Lower lobe of right lung (tissue), 2 donors: Measurements from ENCODE around the gene MTCH1. TPM values are rescaled to one million over a fixed set of nuclear protein-coding genes. Genes with fewer than 3 reads are reported as not detected.
"Not testable (repeated sequence)": the region's sequence is repeated elsewhere in the genome, so short reads cannot be mapped to it uniquely, and the experiment has no call there.

ENCODE experiments used
- ATAC-seq, 2 donors: fragments of 200-7000 bp; cut with Tn5 transposase; one replicate each; pipeline ENCODE4 v1.9.1; 2020 to 2022; ENCODE audit warnings: mild to moderate bottlenecking in 2 of 2, moderate library complexity in 2 of 2
- DNase-seq: peaks from one replicate; pipeline ENCODE4 v3.0.0-alpha.2; 2020
- H3K27ac ChIP-seq: fragments of 200-600 bp; one replicate; pipeline ENCODE4 v1.8.0; 2022
- H3K27me3 ChIP-seq: fragments of 200-600 bp; one replicate; pipeline ENCODE4 v1.8.0; 2022; ENCODE audit warnings: low read depth
- H3K36me3 ChIP-seq: fragments of 200-600 bp; one replicate; pipeline ENCODE4 v1.8.0; 2022; ENCODE audit warnings: mild to moderate bottlenecking
- H3K4me1 ChIP-seq: fragments of 200-600 bp; one replicate; pipeline ENCODE4 v1.8.0; 2022
- H3K4me3 ChIP-seq: fragments of 200-600 bp; one replicate; pipeline ENCODE4 v1.8.0; 2022; ENCODE audit warnings: mild to moderate bottlenecking
- H3K9me3 ChIP-seq: fragments of 200-600 bp; one replicate; pipeline ENCODE4 v1.8.0; 2022
- intact Hi-C: fragments of 100-400 bp; cut with DNase I; formaldehyde crosslinking; loops from one replicate; pipeline ENCODE4 v1.11.0; 2022
- total RNA-seq: library from RNA; stranded (reverse); fragmentation: NEBNext Ultra II Directional; extraction: Animal tissue kit (Norgen Biotek cat#: 25700); gene quantifications from one replicate; pipeline ENCODE4 v1.2.1, GENCODE V29; 2021
- TF ChIP-seq, protein P1 (sequence below): fragments of 200-600 bp; IDR thresholded peaks from one replicate; pipeline ENCODE4 v1.8.0; 2022; ENCODE audit warnings: antibody characterized with exemption, mild to moderate bottlenecking
- donor health status: DM: no; HTN: yes; CAD: no; lungs with severe emphysema.

The MTCH1 gene
- total RNA-seq, 1 donor from 2014 or later = 194 TPM

DNA sequence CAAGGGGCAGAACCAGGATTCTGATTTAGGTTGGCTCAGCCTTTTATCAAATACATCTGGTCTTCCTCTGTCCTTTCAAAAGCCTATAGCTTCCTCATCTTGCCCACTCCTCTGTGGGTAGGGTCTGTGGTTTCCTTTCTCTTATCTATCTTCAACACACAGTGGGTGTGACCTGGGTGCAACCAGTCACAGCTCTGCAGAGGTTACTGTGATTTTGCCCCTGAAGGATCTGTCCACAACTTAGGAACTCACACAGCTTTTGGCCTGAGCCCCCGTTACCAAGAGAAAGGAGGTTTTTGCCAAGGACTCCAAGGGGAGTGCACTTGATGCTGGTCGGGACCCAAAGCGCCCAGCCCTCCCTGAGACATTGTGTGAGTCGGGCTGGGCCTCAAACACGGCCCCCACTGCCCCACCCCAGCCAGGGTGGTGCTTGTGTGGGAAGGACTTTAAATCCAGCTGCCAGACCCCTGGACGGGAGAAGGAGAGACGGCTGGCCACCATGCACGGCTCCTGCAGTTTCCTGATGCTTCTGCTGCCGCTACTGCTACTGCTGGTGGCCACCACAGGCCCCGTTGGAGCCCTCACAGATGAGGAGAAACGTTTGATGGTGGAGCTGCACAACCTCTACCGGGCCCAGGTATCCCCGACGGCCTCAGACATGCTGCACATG, 31.6 kb downstream of the MTCH1 start, which contains the start of gene PI16:
TSS of gene PI16 (plus strand) at position 477 of the 670 bp plus-strand sequence. CDS start at position 500, 23 bp downstream.
- Histone ChIP-seq H3K4me3 (no peak within 1 kb of the TSS), H3K27ac (no peak within 1 kb of the TSS), H3K36me3 (no peaks in the 10 kb centered on the region), H3K9me3 (no peaks in the 10 kb centered on the region), H3K27me3 (no peaks in the 10 kb centered on the region), H3K4me1 (peaks cover 6% of the 10 kb centered on the region)
- ATAC-seq (peak in 1 of 2 donors; percentile 41), DNase-seq (no peak)
- intact Hi-C loops = no loop called here
- TF ChIP-seq, protein P1, sequence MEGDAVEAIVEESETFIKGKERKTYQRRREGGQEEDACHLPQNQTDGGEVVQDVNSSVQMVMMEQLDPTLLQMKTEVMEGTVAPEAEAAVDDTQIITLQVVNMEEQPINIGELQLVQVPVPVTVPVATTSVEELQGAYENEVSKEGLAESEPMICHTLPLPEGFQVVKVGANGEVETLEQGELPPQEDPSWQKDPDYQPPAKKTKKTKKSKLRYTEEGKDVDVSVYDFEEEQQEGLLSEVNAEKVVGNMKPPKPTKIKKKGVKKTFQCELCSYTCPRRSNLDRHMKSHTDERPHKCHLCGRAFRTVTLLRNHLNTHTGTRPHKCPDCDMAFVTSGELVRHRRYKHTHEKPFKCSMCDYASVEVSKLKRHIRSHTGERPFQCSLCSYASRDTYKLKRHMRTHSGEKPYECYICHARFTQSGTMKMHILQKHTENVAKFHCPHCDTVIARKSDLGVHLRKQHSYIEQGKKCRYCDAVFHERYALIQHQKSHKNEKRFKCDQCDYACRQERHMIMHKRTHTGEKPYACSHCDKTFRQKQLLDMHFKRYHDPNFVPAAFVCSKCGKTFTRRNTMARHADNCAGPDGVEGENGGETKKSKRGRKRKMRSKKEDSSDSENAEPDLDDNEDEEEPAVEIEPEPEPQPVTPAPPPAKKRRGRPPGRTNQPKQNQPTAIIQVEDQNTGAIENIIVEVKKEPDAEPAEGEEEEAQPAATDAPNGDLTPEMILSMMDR = no peak

DNA sequence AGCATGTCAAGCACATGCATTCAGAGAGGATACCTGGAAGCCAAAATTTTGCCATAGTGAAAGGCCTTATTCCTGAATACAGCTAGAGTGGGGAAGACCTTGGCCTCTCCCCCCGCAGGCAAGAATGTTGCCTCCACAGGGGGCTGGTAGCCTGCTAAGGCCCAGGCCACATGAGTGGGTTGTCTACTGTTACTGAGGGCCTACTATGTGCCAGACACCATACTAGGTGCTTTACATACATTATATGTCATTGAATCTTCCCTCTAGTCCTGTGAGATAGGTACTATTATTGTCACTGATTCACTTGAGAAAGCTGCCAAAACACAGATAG, 32.1 kb downstream of the MTCH1 start:
- TF ChIP-seq, protein P1 = no peak
- intact Hi-C loops = no loop called here
- no peaks in the 10 kb centered on the region for H3K36me3 ChIP-seq
- no peaks in the 10 kb centered on the region for H3K27me3 ChIP-seq
- H3K9me3 ChIP-seq = no peaks in the 10 kb centered on the region
- H3K27ac ChIP-seq = no peak overlapping the region
- DNase-seq = no peak
- ATAC-seq = no peak
- no peak overlapping the region for H3K4me3 ChIP-seq
- peaks cover 6% of the 10 kb centered on the region for H3K4me1 ChIP-seq

DNA sequence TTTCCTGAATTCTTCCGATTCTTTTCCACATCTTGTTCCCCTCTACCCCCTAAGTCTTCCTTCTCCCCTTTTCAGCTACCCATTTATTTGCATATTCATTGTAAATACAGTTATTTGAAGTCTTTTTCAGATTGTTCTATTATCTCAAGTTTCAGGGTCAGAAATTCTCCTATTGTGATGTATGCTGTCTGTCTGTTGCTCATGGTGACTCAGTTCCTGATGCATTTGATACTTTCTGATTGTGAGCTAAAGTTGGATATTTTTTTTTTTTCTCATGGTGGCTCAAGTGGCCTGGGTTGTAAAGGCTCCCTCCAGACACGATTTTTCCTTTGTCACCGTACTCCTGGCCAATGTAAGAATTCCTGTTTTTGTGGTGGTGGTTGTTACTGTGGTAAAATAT, 36.4 kb downstream of the MTCH1 start:
- no peak overlapping the region for H3K4me3 ChIP-seq
- no peaks in the 10 kb centered on the region for H3K36me3 ChIP-seq
- H3K27ac ChIP-seq = no peak overlapping the region
- no peaks in the 10 kb centered on the region for H3K9me3 ChIP-seq
- peaks cover 2% of the 10 kb centered on the region for H3K4me1 ChIP-seq
- intact Hi-C loops = no loop called here
- no peak for ATAC-seq
- DNase-seq = no peak
- no peaks in the 10 kb centered on the region for H3K27me3 ChIP-seq
- TF ChIP-seq, protein P1 = no peak

DNA sequence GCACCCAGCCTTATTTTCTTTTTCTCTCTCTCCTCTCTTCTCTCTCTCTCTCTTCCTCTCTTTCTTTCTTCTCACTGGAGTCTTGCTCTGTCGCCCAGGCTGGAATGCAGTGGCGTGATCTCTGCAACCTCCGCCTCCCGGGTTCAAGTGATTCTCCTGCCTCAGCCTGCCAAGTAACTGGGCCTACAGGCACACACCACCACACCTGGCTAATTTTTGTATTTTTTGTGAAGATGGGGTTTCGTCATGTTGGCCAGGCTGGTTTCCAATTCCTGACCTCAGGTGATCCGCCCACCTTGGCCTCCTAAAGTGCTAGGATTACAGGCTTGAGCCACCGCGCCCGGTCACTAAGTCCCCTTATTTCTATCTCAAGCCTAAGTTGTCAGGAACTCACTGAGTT, 36.9 kb downstream of the MTCH1 start:
- H3K27me3 ChIP-seq, ATAC-seq, H3K4me1 ChIP-seq, DNase-seq, H3K27ac ChIP-seq, H3K9me3 ChIP-seq, intact Hi-C loops, H3K4me3 ChIP-seq, H3K36me3 ChIP-seq: not testable (repeated sequence)

DNA sequence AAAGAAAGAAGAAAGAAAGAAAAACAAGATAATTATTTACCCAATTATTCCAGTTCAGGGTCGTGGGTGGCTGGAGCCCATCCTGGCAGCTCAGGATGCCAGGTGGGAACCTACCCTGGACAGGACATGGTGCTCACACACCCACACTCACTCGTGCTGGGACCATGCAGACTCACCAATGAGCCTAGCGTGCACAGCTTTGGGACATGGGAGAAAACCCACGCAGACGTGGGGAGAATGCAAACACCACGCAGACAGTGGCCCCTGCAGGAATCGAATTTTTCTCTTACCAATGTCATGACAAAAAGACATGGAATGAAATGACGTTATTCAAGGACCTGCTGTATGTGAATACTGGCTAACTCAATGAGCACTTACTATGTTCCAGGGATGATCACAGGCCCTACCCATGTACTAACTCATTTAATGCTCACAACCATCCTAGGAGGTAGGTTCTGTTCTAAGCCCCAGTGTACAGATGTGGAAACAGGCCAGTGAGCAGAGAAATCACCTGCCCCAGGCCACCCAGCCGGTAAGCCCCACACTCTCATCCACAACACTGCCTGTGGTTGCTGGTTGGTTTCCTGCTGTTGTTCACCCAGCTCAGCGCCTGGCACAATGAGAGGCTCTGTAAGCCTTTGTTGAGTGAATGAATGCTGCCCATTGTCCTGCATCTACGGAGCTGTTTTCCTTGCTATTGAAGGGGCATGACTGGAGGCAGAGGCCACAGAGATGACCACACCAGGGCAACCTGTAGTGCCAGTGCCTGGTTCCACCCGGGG, 38.2 kb downstream of the MTCH1 start:
- Histone ChIP-seq H3K27ac (no peak overlapping the region), H3K4me3 (no peak overlapping the region), H3K4me1 (no peaks in the 10 kb centered on the region), H3K27me3 (no peaks in the 10 kb centered on the region), H3K9me3 (no peaks in the 10 kb centered on the region), H3K36me3 (no peaks in the 10 kb centered on the region)
- ATAC-seq (peak in 1 of 2 donors; percentile 21), DNase-seq (no peak)
- TF ChIP-seq, protein P1 = no peak
- intact Hi-C loops = no loop called here

DNA sequence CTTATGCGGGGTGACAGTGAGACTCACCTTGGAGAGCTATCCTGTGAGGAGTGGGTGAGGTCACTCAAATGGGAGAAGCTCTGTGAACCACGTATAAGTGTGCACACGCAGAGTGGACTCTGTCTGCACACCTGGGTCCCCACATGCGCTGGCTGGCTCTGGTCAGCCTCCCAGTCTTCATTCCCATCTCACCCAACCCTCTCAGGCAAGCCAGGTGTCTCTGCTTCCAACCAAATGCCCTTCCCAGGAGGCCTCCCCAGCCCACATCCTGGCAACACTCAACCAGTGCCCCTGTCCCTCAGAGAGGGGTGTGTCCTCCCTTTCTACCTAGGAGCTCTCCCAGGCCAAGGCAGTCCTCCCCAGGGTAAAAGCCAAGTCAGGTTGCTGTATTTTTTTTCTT, 39.5 kb downstream of the MTCH1 start:
- ATAC-seq (no peak), DNase-seq (no peak)
- Histone ChIP-seq H3K27ac (no peak overlapping the region), H3K27me3 (no peaks in the 10 kb centered on the region), H3K4me1 (no peaks in the 10 kb centered on the region), H3K4me3 (no peak overlapping the region), H3K9me3 (no peaks in the 10 kb centered on the region), H3K36me3 (no peaks in the 10 kb centered on the region)
- TF ChIP-seq, protein P1 = no peak
- intact Hi-C loops = no loop called here
